HG03520 (cell line): ENCODE measurements around the gene FBXW11.

Experiments
- ATAC-seq: cut with Tn5 transposase; IDR thresholded peaks from one replicate; pipeline ENCODE4 v1.9.1; 2021; ENCODE audit warnings: mild to moderate bottlenecking, moderate library complexity; ENCODE audit not compliant: unreplicated experiment

Gene FBXW11

GRCh38 chr5:171874234-171874633, 132.2 kb downstream of the FBXW11 start:
- no peak for ATAC-seq

- ATAC-seq, result no peak
Measured at GRCh38 chr5:171872666-171873065, 133.8 kb downstream of the FBXW11 start.

- ATAC-seq, result no peak
Measured at GRCh38 chr5:171871711-171872110, 134.7 kb downstream of the FBXW11 start.

GRCh38 chr5:171869956-171870355, 136.5 kb downstream of the FBXW11 start:
- no peak for ATAC-seq

- ATAC-seq, result no peak
Measured at GRCh38 chr5:171868236-171868635, 138.2 kb downstream of the FBXW11 start.

- no peak for ATAC-seq
Measured at GRCh38 chr5:171867786-171868185, 138.7 kb downstream of the FBXW11 start.

- ATAC-seq, result no peak
Measured at GRCh38 chr5:171865471-171865870, 141.0 kb downstream of the FBXW11 start.

- no peak for ATAC-seq
Measured at GRCh38 chr5:171863935-171864334, 142.5 kb downstream of the FBXW11 start.

- no peak for ATAC-seq
Measured at GRCh38 chr5:171862624-171863023, 143.8 kb downstream of the FBXW11 start.

- ATAC-seq, result no peak
Measured at GRCh38 chr5:171861381-171861780, 145.1 kb downstream of the FBXW11 start.

GRCh38 chr5:171858303-171858702, 148.1 kb downstream of the FBXW11 start:
- no peak for ATAC-seq

- no peak for ATAC-seq
Measured at GRCh38 chr5:171857489-171857876, 149.0 kb downstream of the FBXW11 start.

- ATAC-seq, result no peak
Measured at GRCh38 chr5:171855798-171856763, 150.4 kb downstream of the FBXW11 start.

- no peak for ATAC-seq
Measured at GRCh38 chr5:171855265-171855664, 151.2 kb downstream of the FBXW11 start.

- ATAC-seq, result no peak
Measured at GRCh38 chr5:171852255-171852681, 154.2 kb downstream of the FBXW11 start.

GRCh38 chr5:171851251-171851650, 155.2 kb downstream of the FBXW11 start:
- no peak for ATAC-seq

- no peak for ATAC-seq
Measured at GRCh38 chr5:171850324-171850947, 156.0 kb downstream of the FBXW11 start.

- ATAC-seq, result no peak
Measured at GRCh38 chr5:171849585-171850323, 156.7 kb downstream of the FBXW11 start.

- ATAC-seq, result no peak
Measured at GRCh38 chr5:171848911-171849520, 157.4 kb downstream of the FBXW11 start.

- no peak for ATAC-seq
Measured at GRCh38 chr5:171848486-171848885, 158.0 kb downstream of the FBXW11 start.

- ATAC-seq, result no peak
Measured at GRCh38 chr5:171848006-171848405, 158.4 kb downstream of the FBXW11 start.
